OCI-LY3 (cell line): ENCODE results near the gene LEFTY2.

Source experiments
- H2AFZ ChIP-seq: fragments of 200-600, 300-600 bp; shearing (Covaris generic); 2 replicates; pipeline ENCODE4 v1.6.0; 2014; ENCODE audit warnings: antibody characterized with exemption, low read depth, low read length
- H3K27ac ChIP-seq: fragments of 200-600, 300-600 bp; sonication (generic); 2 replicates; pipeline ENCODE4 v1.5.1; 2014; ENCODE audit warnings: mild to moderate bottlenecking, low read length, moderate library complexity, mixed read lengths
- H3K27me3 ChIP-seq: fragments of 200-600, 300-600 bp; sonication (generic); 2 replicates; pipeline ENCODE4 v1.6.1; 2014; ENCODE audit warnings: low read depth, low read length, mixed read lengths
- H3K36me3 ChIP-seq: fragments of 200-600, 300-600 bp; sonication (generic); replicated peaks from 2 replicates; pipeline ENCODE3; 2014; ENCODE audit warnings: low read depth, low read length, mixed read lengths
- H3K4me1 ChIP-seq: fragments of 300-600, 200-600 bp; sonication (generic); 2 replicates; pipeline ENCODE4 v1.6.1; 2014; ENCODE audit warnings: low read length, mixed read lengths
- H3K4me2 ChIP-seq: fragments of 200-600, 300-600 bp; sonication (generic); 2 replicates; pipeline ENCODE4 v1.6.1; 2014; ENCODE audit warnings: low read length, mixed read lengths
- H3K4me3 ChIP-seq: fragments of 300-600, 200-600 bp; sonication (generic); 2 replicates; pipeline ENCODE4 v1.5.1; 2014; ENCODE audit warnings: antibody characterized with exemption, mild to moderate bottlenecking, low read length, moderate library complexity
- H3K79me2 ChIP-seq: fragments of 300-600, 200-600 bp; shearing (Covaris generic); 2 replicates; pipeline ENCODE4 v1.6.1; 2014; ENCODE audit warnings: mild to moderate bottlenecking, low read length, mixed read lengths
- H3K9ac ChIP-seq: fragments of 300-600, 200-600 bp; shearing (Covaris generic); 2 replicates; pipeline ENCODE4 v1.6.0; 2014; ENCODE audit warnings: mild to moderate bottlenecking, low read length, moderate library complexity
- H3K9me3 ChIP-seq: fragments of 200-600, 300-600 bp; shearing (Covaris generic); 2 replicates; pipeline ENCODE4 v1.6.1; 2014; ENCODE audit warnings: low read length, mixed read lengths; ENCODE audit not compliant: insufficient read depth
- H4K20me1 ChIP-seq: fragments of 200-600, 300-600 bp; sonication (generic); 2 replicates; pipeline ENCODE4 v1.6.1; 2016; ENCODE audit warnings: low read length, mixed read lengths; ENCODE audit not compliant: insufficient read depth
- CTCF ChIP-seq: fragments of 200-600, 300-600 bp; sonication (generic); IDR thresholded peaks from 2 replicates; pipeline ENCODE4 v1.5.1; 2014; ENCODE audit warnings: antibody characterized with exemption, low read length, low read depth
- EZH2phosphoT487 ChIP-seq: fragments of 200-600 bp; shearing (Covaris generic); IDR thresholded peaks from 2 replicates; pipeline ENCODE4 v1.6.1; 2018; ENCODE audit warnings: antibody characterized with exemption, mixed run types, low read depth

The LEFTY2 gene

GRCh38 chr1:225917536-225917935 is 23.5 kb downstream of the LEFTY2 start:
- TF ChIP-seq CTCF (no peak), EZH2phosphoT487 (no peak)
- H4K20me1 ChIP-seq = peaks cover 17% of the 10 kb centered on the region
- no peak overlapping the region for H2AFZ ChIP-seq
- H3K36me3 ChIP-seq = peaks cover 52% of the 10 kb centered on the region
- peaks cover 26% of the 10 kb centered on the region for H3K79me2 ChIP-seq
- no peak overlapping the region for H3K4me3 ChIP-seq
- no peaks in the 10 kb centered on the region for H3K9me3 ChIP-seq
- H3K9ac ChIP-seq = no peak overlapping the region
- H3K4me1 ChIP-seq = peaks cover 39% of the 10 kb centered on the region
- H3K4me2 ChIP-seq = no peak overlapping the region
- H3K27ac ChIP-seq = no peak overlapping the region
- no peaks in the 10 kb centered on the region for H3K27me3 ChIP-seq

- H3K4me3 ChIP-seq = no peak overlapping the region
- H3K4me1 ChIP-seq = peaks cover 36% of the 10 kb centered on the region
- H3K27ac ChIP-seq = no peak overlapping the region
- H3K36me3 ChIP-seq = peaks cover 48% of the 10 kb centered on the region
- no peak overlapping the region for H3K4me2 ChIP-seq
- no peaks in the 10 kb centered on the region for H3K27me3 ChIP-seq
- H2AFZ ChIP-seq = no peak overlapping the region
- no peaks in the 10 kb centered on the region for H3K9me3 ChIP-seq
- TF ChIP-seq CTCF = no peak
- TF ChIP-seq EZH2phosphoT487 = no peak
- H3K9ac ChIP-seq = no peak overlapping the region
- H3K79me2 ChIP-seq = peaks cover 22% of the 10 kb centered on the region
- peaks cover 16% of the 10 kb centered on the region for H4K20me1 ChIP-seq
Observed at GRCh38 chr1:225917101-225917500, 23.9 kb downstream of the LEFTY2 start.

GRCh38 chr1:225915538-225915991 is 25.5 kb downstream of the LEFTY2 start:
- Histone ChIP-seq H3K4me2 (no peak overlapping the region), H3K4me3 (no peak overlapping the region), H3K9me3 (no peaks in the 10 kb centered on the region), H3K79me2 (peaks cover 7% of the 10 kb centered on the region; the same call in 1 of the 2 replicates), H3K27me3 (no peaks in the 10 kb centered on the region), H2AFZ (no peak overlapping the region), H3K9ac (no peak overlapping the region), H3K27ac (no peak overlapping the region), H3K4me1 (peaks cover 37% of the 10 kb centered on the region), H3K36me3 (peaks cover 32% of the 10 kb centered on the region), H4K20me1 (peaks cover 5% of the 10 kb centered on the region)
- no peak for TF ChIP-seq EZH2phosphoT487
- no peak for TF ChIP-seq CTCF

- Histone ChIP-seq H4K20me1 (0 out of 2 replicates have a peak, but pooled peaks cover 3% of the 10 kb centered on the region), H3K9me3 (no peaks in the 10 kb centered on the region), H3K27me3 (no peaks in the 10 kb centered on the region), H3K4me2 (no peak overlapping the region), H3K79me2 (peaks cover 4% of the 10 kb centered on the region; the same call in 1 of the 2 replicates), H3K27ac (no peak overlapping the region), H3K36me3 (peaks cover 29% of the 10 kb centered on the region), H3K4me3 (no peak overlapping the region), H2AFZ (no peak overlapping the region), H3K9ac (no peak overlapping the region), H3K4me1 (peaks cover 37% of the 10 kb centered on the region)
- TF ChIP-seq EZH2phosphoT487 = no peak
- no peak for TF ChIP-seq CTCF
Observed at GRCh38 chr1:225914947-225915346, 26.1 kb downstream of the LEFTY2 start.
